Neural progenitor cell (in vitro differentiated cells): Measurements from ENCODE around the gene TNNI2. TPM values are rescaled to one million over a fixed set of nuclear protein-coding genes. Genes with fewer than 3 reads are reported as not detected.

Source experiments
- DNase-seq: peaks from one replicate; pipeline ENCODE4 v3.0.0-alpha.2; 2016; ENCODE audit warnings: low spot score
- H2AFZ ChIP-seq: fragments of 200-600 bp; sonication (generic); replicated peaks from 2 replicates; pipeline ENCODE4 v1.6.1; 2016; ENCODE audit warnings: antibody characterized with exemption
- H3F3A ChIP-seq: fragments of 200-600 bp; sonication (generic); 2 replicates; pipeline ENCODE4 v1.6.1; 2016; ENCODE audit warnings: antibody characterized with exemption, low read depth
- H3K27ac ChIP-seq: fragments of 200-600 bp; sonication (generic); 2 replicates; pipeline ENCODE4 v1.5.1; 2016; ENCODE audit warnings: mild to moderate bottlenecking
- H3K27me3 ChIP-seq: fragments of 200-600 bp; sonication (generic); 2 replicates; pipeline ENCODE4 v1.6.1; 2016; ENCODE audit warnings: mild to moderate bottlenecking, moderate library complexity
- H3K36me3 ChIP-seq: fragments of 200-600 bp; sonication (generic); 2 replicates; pipeline ENCODE4 v1.5.1; 2016
- H3K4me1 ChIP-seq: fragments of 200-600 bp; sonication (generic); 2 replicates; pipeline ENCODE4 v1.6.1; 2016; ENCODE audit warnings: mixed run types
- H3K4me2 ChIP-seq: fragments of 200-600 bp; sonication (generic); 2 replicates; pipeline ENCODE4 v1.6.1; 2016
- H3K4me3 ChIP-seq: fragments of 200-600 bp; sonication (generic); 2 replicates; pipeline ENCODE4 v1.5.1; 2016
- H3K79me2 ChIP-seq: fragments of 200-600 bp; sonication (generic); 2 replicates; pipeline ENCODE4 v1.6.1; 2016; ENCODE audit warnings: low read depth
- H3K9ac ChIP-seq: fragments of 200-600 bp; sonication (generic); 2 replicates; pipeline ENCODE4 v1.6.1; 2016
- H3K9me3 ChIP-seq: fragments of 200-600 bp; sonication (generic); 2 replicates; pipeline ENCODE4 v1.5.1; 2016; ENCODE audit warnings: low read depth
- H4K20me1 ChIP-seq: fragments of 200-600 bp; sonication (generic); 2 replicates; pipeline ENCODE4 v1.6.1; 2016; ENCODE audit warnings: low read depth
- H3K27ac Mint-ChIP-seq: 3 replicates; pipeline ENCODE4 v1.8.0; 2021; ENCODE audit warnings: mixed read lengths
- H3K27me3 Mint-ChIP-seq: 2 replicates; pipeline ENCODE4 v1.8.0; 2022; ENCODE audit warnings: low read depth, mild to moderate bottlenecking, inconsistent platforms, moderate library complexity, mixed read lengths; ENCODE audit not compliant: insufficient read depth
- H3K36me3 Mint-ChIP-seq: 3 replicates; pipeline ENCODE4 v1.8.0; 2021; ENCODE audit warnings: mixed read lengths
- H3K4me1 Mint-ChIP-seq: 3 replicates; pipeline ENCODE4 v1.8.0; 2021; ENCODE audit warnings: mixed read lengths
- H3K4me3 Mint-ChIP-seq: 3 replicates; pipeline ENCODE4 v1.8.0; 2021; ENCODE audit warnings: mild to moderate bottlenecking, moderate library complexity, mixed read lengths
- H3K9me3 Mint-ChIP-seq: 3 replicates; pipeline ENCODE4 v1.8.0; 2020; ENCODE audit warnings: mixed read lengths
- CTCF ChIP-seq: fragments of 200-600 bp; sonication (generic); IDR thresholded peaks from 2 replicates; pipeline ENCODE4 v1.5.1; 2017; ENCODE audit warnings: antibody characterized with exemption, mild to moderate bottlenecking
- EZH2 ChIP-seq: fragments of 200-600 bp; sonication (generic); IDR thresholded peaks from 2 replicates; pipeline ENCODE4 v1.6.1; 2017; ENCODE audit warnings: antibody characterized with exemption, mild to moderate bottlenecking, moderate library complexity
- EZH2phosphoT487 ChIP-seq: fragments of 200-600 bp; sonication (generic); IDR thresholded peaks from 2 replicates; pipeline ENCODE4 v1.6.1; 2017; ENCODE audit warnings: antibody characterized with exemption
- microRNA-seq: library from miRNA; unstranded; fragments of <30 nt; microRNA quantifications from one replicate; pipeline ENCODE4, GENCODE V29; 2016
- small RNA-seq: library from RNA; depleted of rRNA; stranded (forward); fragments of <200 nt; gene quantifications from one replicate; pipeline ENCODE3, GENCODE V24; 2015
- total RNA-seq: library from RNA; depleted of rRNA; stranded (reverse); fragments of >200 nt; gene quantifications from 2 replicates; pipeline ENCODE4 v1.2.3, GENCODE V29; 2015; ENCODE audit warnings: low replicate concordance

The TNNI2 gene
- total RNA-seq, 1 donor from 2014 or later, result 2.6 TPM

- TF ChIP-seq EZH2phosphoT487 (no peak), EZH2 (no peak), CTCF (no peak)
- Mint-ChIP-seq H3K27ac (no peak overlapping the region), H3K27me3 (peaks cover 5% of the 10 kb centered on the region), H3K4me3 (no peak overlapping the region), H3K4me1 (no peaks in the 10 kb centered on the region), H3K9me3 (no peaks in the 10 kb centered on the region), H3K36me3 (no peaks in the 10 kb centered on the region)
- no peaks in the 10 kb centered on the region for H3K36me3 ChIP-seq
- H3K79me2 ChIP-seq, result no peaks in the 10 kb centered on the region
- peaks cover 7% of the 10 kb centered on the region for H3K27me3 ChIP-seq
- no peaks in the 10 kb centered on the region for H3K9me3 ChIP-seq
- H3K4me3 ChIP-seq, result no peak overlapping the region
- no peak for DNase-seq
- no peak overlapping the region for H3K4me2 ChIP-seq
- no peaks in the 10 kb centered on the region for H4K20me1 ChIP-seq
- H3F3A ChIP-seq, result no peaks in the 10 kb centered on the region
- H3K9ac ChIP-seq, result no peak overlapping the region
- H3K27ac ChIP-seq, result no peak overlapping the region
- H3K4me1 ChIP-seq, result no peaks in the 10 kb centered on the region
- no peak overlapping the region for H2AFZ ChIP-seq
Measured at GRCh38 chr11:1889224-1889930, 50.6 kb downstream of the TNNI2 start.

- Histone ChIP-seq H3K27me3 (peaks cover 7% of the 10 kb centered on the region), H3K4me2 (no peak overlapping the region), H3K27ac (no peak overlapping the region), H3K4me3 (no peak overlapping the region), H3K9me3 (no peaks in the 10 kb centered on the region), H3K36me3 (no peaks in the 10 kb centered on the region), H3F3A (no peaks in the 10 kb centered on the region), H3K79me2 (no peaks in the 10 kb centered on the region), H3K9ac (no peak overlapping the region), H4K20me1 (no peaks in the 10 kb centered on the region), H3K4me1 (no peaks in the 10 kb centered on the region), H2AFZ (no peak overlapping the region)
- Mint-ChIP-seq H3K27ac (no peak overlapping the region), H3K4me3 (no peak overlapping the region), H3K9me3 (no peaks in the 10 kb centered on the region), H3K36me3 (no peaks in the 10 kb centered on the region), H3K27me3 (peaks cover 9% of the 10 kb centered on the region), H3K4me1 (no peaks in the 10 kb centered on the region)
- TF ChIP-seq EZH2, result no peak
- no peak for TF ChIP-seq EZH2phosphoT487
- TF ChIP-seq CTCF, result no peak
- DNase-seq, result no peak
Measured at GRCh38 chr11:1889941-1890855, 51.4 kb downstream of the TNNI2 start.

Small RNAs within 50 kb of the gene (microRNA-seq; reads per million reads assigned to microRNA genes)
- not detected for gene MIR4298
- gene MIR7847, result not detected

Small RNAs within 50 kb of the gene (small RNA-seq; reads per million reads assigned to genes)
- gene AC051649.1 (not detected), gene MIR4298 (not detected)

Other genes starting within 250 kb of the TNNI2 start
- not detected in 2 replicates for gene KRTAP5-2, start 240.7 kb upstream of the TNNI2 start, total RNA-seq
- not detected in 2 replicates for gene KRTAP5-3, start 230.5 kb upstream of the TNNI2 start, total RNA-seq
- gene KRTAP5-4, start 216.8 kb upstream of the TNNI2 start, total RNA-seq, result not detected in 2 replicates
- not detected in 2 replicates for gene KRTAP5-5, start 209.2 kb upstream of the TNNI2 start, total RNA-seq
- gene KRTAP5-6, start 141.8 kb upstream of the TNNI2 start, total RNA-seq, result not detected in 2 replicates
- gene IFITM10, start 88.4 kb upstream of the TNNI2 start, total RNA-seq, result 0.34 TPM in 1 of 2 replicates, not detected in the other
- 38.2 and 94.6 TPM in 2 replicates for gene CTSD, start 75.1 kb upstream of the TNNI2 start, total RNA-seq
- not detected in 2 replicates for gene SYT8, start 4.0 kb upstream of the TNNI2 start, total RNA-seq
- not detected in 2 replicates for gene LSP1, start 14.1 kb downstream of the TNNI2 start, total RNA-seq
- gene PRR33, start 52.9 kb downstream of the TNNI2 start, total RNA-seq, result not detected in 2 replicates
- 0.40 and 0.92 TPM in 2 replicates for gene TNNT3, start 80.7 kb downstream of the TNNI2 start, total RNA-seq
- gene MRPL23, start 108.4 kb downstream of the TNNI2 start, total RNA-seq, result 43.2 and 82.1 TPM in 2 replicates
- not detected in 2 replicates for gene H19, start 158.9 kb downstream of the TNNI2 start, total RNA-seq